GM21825 (cell line): ENCODE data around the gene MICAL3.

Source experiments
- ATAC-seq: cut with Tn5 transposase; IDR thresholded peaks from one replicate; pipeline ENCODE4 v1.9.1; 2021; ENCODE audit warnings: mild to moderate bottlenecking, moderate library complexity; ENCODE audit not compliant: unreplicated experiment

Gene MICAL3

DNA sequence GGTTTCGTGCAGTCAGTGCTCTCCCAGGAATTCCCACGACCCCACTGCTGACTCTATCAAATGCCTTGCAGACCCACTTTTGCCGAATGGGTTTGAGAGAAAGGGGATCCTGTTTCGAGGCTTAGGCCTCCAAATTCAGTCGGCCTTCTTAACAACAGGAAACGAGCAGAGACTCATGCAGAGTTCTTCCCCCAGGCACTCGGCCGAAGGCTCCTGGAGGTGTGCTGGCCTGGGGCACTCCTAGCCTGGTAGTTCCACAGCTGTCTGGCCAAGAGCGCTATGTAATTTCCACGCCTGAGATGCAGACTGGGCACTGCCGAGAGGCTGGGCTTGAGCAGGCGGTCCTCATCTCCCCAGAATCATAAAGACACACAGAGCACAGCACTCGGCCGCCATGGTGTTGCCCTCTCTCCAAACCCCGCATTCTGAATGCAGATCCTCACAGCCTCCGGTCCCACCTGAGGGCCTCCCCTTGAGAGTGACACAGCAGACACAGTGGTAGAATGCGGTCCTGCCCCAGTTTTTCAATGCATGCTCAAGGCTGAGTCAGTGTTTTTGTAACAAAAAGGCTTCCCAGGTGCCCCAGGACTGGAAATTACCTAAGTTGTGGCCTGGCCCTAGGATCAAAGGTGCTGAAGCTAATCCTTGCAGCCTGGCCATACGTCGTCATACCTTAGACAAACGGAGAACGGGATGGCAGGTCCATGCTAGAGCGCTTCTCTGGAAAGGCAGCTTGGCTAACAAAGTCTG is 219.9 kb downstream of the MICAL3 start:
- ATAC-seq = no peak

DNA sequence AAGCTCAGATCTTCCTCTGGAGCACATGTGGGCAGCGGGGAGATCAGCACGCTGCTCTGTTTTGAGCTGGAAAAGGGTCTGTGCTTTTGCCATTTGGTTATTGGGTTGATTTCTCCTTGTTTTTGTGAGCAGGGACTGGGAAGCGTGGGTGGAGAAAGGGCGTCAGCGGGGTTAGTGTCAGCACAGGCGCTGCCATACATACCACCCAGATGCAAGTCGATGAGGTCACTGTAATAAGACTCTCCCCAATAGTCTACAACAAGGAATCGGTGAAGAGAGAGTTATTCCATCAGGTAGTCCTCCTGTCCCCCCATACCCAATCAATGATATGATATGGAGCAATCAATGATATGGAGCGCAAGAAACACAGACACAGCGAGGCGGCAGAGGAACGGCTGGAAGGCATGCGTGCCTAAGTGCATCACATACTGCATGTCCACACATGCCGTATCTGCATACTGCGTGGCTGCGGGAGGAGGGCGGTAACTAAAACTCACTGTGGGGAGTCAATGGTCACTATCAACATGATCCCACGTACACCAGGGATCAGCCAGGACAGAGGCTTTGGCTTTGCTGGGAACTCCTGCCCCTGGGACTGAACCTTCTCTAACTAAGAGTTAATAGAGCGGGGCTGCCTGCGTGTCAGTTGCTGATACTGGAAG is 220.6 kb downstream of the MICAL3 start:
- ATAC-seq = no peak

DNA sequence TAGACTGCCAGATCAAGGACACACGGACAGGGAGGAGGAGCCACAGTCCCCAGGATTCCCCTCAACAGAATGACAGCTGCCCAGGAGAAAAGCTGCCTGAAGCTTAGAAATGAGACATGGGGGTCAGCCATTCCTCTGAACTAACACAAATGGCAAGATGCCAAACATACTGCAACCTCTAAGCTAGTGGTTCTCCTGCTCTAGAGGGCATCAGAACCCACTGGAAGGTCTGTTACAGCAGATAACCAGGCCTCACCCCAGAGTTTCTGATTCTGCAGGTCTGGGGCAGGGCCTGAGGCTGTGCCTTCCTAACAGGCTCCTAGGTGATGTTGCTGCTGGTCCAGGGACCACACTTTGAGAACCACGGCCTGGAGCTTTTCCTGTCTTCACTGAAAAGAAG is 221.5 kb downstream of the MICAL3 start:
- ATAC-seq = no peak

DNA sequence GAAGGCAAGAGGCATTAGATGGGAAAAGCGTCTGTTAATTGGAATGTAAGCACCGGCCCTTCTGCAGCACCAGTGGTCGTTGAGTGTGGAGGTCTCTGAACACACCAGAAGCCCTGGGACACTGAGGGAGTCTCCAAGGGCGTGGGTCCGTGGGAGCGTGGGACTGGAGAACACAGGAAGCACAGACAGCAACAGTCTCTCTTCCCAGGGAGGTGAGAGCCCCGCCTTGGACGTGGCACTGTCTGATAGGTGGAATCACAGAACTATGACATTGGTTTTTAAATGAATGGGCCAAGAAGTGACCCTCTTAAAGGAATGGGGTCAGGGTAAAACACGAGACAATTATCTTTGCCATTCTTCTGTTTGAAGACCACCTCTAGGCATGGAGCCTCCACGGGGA is 221.9 kb downstream of the MICAL3 start:
- ATAC-seq = no peak

DNA sequence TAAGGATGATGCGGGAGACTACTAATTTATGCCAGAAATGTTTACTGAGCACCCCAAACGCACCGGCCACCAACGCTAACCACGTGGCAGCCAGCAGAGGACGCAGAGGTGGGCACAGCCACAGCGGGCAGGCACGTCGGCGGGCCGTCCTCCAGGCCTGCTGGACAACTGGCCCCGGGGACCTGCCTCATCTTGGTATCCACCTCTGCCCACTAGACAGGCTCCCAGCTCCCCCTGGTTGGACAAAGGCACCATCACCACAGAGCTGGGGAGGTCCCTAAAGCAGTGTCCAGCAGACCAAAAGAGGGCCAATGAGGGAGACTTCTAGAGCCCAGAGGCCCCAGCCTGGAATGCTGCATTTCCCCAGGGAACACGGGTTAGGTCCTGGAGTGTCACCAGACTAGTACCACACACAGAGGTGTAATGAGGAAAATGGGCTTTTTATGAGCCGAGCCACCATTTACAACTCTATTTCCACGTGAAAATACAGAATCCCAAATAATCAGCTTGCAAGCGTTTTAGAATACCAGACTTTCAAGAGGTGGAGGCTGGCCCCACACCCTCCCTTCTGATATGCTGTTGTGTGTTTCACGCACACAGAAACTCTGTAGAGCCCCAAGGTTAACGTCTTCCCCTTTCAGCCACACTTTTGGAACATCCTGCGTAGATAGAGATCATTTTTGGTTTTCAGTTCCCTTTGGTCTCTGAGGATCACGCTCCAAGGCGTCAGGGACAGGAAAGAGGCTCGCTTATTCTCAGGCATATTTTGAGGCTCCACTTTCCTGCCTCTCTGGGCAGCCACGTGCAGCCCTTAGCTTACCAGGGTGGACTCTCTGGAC is 226.4 kb downstream of the MICAL3 start:
- ATAC-seq = peak; percentile 48

DNA sequence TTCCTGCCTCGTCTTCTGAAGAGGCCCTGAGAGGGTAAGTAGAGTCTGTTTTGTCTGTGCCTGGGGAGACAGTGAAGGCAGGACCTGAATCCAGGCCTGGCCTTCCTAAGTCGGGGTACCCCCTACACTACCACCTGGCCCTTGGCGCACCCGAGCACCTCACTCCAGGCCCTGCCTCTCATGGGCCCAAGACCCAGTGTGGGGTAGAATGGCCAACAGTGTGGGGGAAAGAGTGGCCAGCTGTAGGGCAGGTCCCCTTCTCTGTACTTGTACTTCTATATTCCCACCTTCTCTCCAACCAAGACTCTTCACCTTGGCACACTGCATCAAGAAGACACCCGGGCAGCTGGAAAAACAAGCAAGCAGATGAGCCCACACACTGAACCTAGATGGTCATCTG is 227.7 kb downstream of the MICAL3 start:
- no peak for ATAC-seq

DNA sequence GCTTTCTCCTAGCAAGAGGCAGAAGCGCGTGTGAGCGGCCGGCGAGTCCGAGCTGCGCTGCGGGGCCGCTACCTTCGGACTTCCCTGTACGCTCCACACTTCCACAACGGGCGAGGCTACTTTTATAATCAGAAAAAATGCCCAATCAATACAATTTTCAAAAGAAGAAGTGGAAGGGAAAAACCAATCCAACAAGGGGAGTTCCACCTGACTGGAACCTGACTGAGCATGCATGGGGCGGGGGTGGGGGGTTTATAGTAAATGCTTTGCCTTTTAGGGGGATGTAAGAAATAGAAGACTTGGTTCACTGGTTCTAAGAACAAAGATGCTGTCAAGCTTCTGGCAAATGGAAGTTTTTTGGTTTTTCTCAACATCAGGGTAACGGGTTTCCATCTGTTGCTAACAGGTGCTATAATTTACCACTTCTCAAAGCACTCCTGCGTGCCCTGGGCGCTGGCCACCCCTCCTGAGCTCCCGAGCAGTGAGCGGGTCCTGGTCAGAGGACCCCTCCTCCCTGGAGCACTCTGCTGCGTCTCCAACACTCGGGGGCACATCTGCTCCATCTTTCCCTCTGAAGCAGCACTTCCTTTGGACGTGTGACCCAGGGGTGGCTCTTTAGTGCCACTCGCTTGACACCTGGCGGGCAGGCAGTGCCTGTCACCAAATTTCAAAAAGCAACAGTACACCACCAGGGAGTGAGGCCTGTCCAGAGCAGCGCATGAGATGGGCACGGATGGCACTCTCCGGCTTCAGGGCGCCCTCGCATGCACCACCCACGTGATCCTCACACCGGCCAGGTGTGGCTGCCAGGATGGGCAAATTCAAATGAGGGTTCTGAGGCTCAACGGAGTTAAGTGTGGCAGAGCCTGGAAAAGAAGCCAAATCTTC is 228.5 kb downstream of the MICAL3 start:
- ATAC-seq = peak; percentile 27

DNA sequence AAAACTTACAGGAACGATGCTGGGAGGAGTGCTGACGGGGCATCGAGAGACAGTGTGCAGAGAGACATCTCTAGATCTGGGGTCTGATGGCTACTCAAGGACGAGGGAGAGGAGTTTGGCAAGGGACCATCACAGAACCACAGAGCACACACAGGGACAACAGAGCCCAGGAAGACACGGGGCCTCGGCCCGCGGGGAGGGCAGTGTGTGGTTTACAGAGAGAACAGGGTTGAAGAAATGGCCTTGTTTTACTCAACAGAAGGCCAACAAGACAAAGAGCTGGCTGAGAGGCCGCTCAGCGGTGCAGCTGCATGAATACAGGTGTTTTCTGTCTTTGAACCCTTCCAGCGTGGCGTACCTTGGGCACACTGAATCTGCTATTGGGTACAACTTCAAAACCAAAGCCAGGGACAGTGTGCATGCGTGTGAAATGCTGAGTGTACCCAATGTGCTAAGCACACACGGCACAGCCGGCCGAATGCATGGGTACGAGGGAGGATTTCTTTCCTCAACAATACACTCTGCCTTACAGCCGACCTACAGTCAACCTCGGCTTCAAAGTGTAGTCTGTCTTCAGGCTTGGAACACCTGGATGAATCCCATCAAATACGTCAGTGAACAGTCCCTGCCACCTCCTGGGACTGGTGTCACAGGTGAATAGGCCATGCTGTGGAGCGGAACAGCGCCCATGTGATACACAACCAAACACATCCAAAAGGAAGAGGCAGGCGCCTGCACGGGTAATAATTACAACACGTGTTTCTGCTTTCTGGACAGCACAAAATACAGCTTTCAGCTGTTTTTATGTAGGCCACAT is 229.4 kb downstream of the MICAL3 start:
- no peak for ATAC-seq

DNA sequence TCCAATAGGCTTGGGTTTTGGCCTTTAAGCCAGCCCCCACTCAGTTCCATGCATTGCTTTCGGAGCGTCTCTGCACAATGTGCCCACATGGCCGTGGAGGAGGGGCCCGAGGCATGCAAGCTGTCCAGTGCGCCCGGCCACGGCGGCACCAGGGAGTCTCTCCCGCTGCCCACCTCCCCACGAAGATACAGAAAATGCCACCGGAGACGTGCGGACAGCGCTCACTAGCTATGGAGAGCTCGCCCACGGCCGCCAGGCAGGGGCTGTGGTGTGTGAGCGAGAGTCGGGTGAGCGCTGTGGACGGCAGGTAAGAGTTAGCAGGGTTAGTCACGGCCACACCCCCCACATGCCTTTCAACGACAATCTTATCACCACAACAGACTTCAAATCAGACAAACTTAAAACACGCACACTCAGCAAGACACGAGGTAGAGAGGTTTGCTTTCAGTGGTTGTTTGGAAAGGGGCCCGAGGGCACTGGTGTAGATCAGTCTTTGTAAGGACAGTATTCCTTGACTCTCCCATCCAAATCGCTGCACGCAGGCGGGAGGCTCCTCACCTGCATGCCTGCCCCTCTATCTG is 231.4 kb downstream of the MICAL3 start:
- no peak for ATAC-seq

DNA sequence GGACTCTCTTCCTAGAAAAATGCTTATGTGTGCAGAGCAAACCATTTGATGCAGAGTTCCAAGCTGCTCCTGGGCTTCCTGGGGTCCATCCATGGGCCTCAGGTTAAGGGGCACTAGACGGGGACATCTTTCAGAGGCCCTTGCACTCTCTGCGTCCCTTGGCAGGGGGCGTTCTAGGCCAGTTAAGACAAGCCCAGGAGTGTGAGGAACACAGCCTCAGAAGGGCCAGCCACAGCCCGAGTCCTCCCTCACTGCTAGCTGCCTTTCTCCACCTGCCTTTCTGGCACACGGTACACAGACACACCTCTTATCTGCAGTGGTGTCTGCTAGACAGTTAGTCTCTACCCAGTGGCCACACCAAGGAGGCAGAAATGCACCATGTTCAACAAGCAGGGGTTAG is 232.1 kb downstream of the MICAL3 start:
- ATAC-seq = no peak

DNA sequence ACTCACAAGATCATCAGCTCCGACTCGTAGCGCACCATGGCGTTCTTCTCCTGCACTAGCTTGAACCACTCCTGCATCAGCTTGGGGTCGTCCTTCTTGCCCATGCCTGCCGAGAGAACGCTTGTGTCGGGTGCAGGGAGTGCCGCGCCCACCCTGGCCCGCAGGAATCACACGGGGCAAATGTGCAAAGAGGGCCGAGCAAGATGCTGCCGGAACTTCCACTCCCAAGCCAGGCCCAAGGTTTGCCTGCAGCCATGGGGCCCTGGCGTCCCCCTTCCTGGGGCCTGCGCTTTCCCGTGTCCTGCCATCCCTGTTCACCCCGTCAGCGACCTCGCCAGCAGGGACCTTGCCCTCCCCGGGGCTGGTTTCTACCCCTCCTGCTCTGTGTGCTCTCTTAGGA is 233.2 kb downstream of the MICAL3 start:
- no peak for ATAC-seq

DNA sequence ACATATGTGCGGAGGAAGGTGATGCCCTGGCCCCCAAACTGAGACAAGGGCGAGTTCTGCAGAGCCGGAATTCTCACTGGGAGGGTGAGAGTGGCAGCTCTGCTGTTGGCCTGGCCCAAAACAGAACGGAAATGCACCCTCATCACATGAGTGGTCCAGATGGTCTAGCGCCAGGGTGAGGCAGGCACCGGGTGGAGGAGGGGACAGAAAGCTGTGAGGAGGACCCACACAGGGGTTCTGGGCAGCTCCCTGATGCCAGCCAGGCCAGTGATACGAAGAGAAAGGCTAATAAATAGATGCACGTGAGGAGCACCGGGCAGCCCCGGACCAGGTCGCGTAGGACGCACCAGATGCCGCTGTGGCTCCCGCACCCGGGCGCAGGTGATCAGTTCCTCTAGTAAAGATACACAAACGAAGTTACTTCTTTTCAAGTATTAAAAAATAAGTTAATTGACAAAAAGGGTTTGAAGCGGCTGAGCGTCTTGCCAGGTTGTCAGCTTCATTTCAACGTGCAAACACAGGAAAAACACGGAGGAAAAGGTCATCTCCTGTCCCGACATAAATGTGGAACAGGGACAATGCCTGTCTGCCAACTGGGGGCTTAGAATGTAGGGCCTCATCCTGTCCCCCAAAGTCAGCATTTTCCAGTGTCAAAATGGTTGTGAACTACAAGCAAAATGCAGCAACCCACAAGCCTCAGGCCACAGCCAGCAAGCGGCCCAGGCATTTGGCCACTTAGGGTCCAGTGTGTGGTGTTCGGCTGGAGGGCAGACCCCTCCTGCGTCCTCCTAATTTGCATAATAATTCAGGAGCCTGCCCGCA is 234.8 kb downstream of the MICAL3 start:
- ATAC-seq = no peak

DNA sequence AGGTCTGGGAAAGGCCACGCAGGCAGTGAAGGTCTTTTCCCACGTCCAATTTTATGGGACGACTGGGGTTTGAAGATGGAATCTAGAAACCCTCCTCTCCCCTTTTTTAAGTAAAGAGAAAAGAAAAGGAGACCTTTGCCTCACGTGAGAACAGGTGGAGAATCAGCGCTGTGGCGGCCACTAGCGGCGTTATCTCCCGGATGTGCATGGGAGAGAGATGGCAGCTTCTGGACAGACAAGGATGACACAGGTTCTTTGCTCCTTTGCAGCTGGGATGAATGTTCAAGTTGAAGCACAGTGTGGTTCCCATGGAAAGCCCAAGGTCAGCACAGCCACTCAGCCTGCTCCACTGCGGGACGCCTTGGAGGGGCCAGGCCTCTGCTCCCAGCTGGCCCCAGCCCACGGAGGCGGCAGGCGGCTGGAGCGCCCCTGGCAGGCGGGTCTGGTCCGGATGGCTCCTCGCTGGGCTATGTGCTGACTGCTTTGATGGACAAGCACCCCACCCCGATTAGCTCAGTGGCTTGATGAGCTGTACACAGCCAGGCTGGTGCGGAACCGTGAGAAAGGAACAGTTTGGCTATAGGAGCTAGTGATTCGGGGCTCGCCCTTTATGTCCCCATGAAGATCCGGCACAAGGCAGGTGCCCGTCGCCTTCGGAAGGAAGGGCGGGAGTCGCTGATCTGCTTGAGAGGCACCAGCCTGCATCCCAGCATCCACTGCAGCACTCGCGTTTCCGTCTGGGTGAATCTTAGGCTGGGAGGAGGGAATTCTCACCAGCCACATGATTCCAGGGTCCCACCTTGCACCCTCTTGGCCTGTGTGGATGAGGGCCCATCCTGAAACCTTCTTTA is 235.6 kb downstream of the MICAL3 start:
- no peak for ATAC-seq

DNA sequence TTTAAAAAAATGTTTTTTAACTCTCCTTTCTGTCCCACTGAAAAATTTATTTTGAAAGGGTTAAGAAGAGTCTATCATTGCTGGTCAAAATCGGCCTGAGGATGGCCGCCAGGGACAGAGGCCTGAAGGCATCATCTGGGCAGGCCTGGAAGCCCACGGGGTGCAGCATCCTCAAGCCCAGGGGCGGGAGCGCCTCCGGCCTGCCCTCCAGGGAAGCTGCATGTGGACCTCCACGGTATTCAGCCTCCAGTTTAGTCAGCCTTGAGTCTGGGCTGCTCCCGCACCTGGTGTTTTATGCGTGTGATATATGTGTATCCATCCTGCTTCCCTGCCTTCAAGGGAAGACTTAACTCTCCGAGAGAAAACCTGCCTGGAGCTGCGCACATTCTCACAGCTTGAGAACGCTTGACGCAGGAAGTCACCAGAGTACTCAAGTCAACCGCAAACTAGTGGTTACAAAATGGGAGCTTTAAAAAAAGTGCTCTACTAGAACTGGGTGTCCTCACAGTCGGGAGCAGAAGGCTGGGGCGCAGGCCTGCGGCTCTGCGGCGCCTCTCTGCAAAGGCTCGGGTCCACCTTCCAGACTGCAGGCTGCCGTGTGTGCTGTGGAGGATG is 236.5 kb downstream of the MICAL3 start:
- no peak for ATAC-seq

DNA sequence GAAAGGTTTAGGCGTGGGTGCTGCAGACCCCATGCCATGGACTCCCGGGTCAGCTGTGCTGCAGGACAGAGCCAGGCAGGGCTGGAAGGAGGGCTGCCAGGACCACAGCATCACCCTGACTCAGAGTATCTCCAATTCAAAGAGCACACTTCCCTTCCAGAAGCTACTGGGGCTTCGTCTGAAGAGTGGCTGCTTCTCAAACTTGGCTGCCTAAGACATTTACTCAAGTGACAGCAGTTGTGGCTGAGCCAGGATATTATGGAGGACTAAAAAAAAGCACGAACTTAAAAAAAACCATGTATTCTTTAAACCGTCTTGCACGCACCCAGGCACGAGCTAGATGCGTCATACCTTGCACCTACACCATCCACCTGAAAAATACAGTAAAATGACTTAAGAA is 237.1 kb downstream of the MICAL3 start:
- no peak for ATAC-seq

DNA sequence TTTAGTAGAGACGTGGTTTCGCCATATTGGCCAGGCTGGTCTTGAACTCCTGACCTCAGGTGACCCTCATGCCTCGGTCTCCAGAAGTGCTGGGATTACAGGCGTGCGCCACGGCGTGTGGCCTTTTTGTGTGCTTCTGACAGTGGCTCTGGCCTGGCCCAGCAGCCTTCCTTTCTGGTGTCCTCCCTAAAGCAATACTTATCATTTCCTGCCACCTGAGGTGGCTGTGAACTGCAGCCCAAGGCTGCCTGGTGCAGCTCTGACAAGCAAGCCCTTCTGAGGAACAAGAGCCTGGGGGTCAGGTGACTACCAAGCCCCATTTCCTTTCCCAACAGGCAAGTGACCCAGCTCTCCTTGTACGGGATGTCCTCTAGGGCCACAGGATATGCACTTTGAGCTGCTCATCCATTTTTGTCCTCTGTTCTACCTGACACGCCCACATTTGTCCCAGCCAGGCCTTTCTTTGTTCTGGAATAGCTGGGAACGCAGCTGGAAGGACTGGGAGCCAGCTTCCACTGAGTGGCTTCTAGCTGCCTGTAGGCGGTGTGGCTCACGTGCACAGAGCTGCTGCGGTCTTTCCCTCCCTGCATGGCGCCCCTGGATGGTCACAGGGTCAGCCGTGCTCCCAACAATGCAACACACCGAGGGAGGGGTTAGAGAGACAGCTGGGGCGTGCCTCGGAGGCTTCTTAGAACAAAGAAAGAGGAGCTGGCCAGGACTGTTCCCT is 237.8 kb downstream of the MICAL3 start:
- ATAC-seq = no peak
